Bronchial smooth muscle cell (primary cell): Measurements from ENCODE around the gene STRN3. TPM values are rescaled to one million over a fixed set of nuclear protein-coding genes. Genes with fewer than 3 reads are reported as not detected.

ENCODE experiments used
- total RNA-seq: library from RNA; depleted of rRNA; stranded (reverse); fragments of >200 nt; gene quantifications from 2 replicates; pipeline ENCODE4 v1.2.1, GENCODE V29; 2014

Gene STRN3
- 76.8 and 82.0 TPM in 2 replicates for total RNA-seq

GRCh38 chr14:31026077-31026449 lies at the start of gene STRN3:
TSS of gene STRN3 (minus strand) at chr14:31026379. CDS start at chr14:31026185, 194 bp downstream.

GRCh38 chr14:31025367-31026076 lies 657 bp downstream of the STRN3 start, which contains the start of gene AP4S1:
TSS of gene AP4S1 (plus strand) at chr14:31025649. CDS start at chr14:31066197, 40,548 bp downstream.

GRCh38 chr14:30874120-30874998 lies 151.8 kb downstream of the STRN3 start, which contains the start of gene COCH:
TSS of gene COCH (plus strand) at chr14:30874559. CDS start at chr14:30874939, 380 bp downstream.

Other genes starting within 250 kb of the STRN3 start
- 0.09 and 0.16 TPM in 2 replicates for gene COCH, start 151.8 kb downstream of the STRN3 start, total RNA-seq
- gene AP4S1, start 730 bp downstream of the STRN3 start, total RNA-seq = 2.6 and 4.6 TPM in 2 replicates
- 498 and 645 TPM in 2 replicates for gene HECTD1, start 181.4 kb upstream of the STRN3 start, total RNA-seq